Sigmoid colon (tissue), 7 donors: Measurements from ENCODE around the gene C8A. TPM values are rescaled to one million over a fixed set of nuclear protein-coding genes. Genes with fewer than 3 reads are reported as not detected.

Source experiments
- DNase-seq: peaks from one replicate; pipeline ENCODE4 v3.0.0-alpha.2; 2019
- H3K27ac ChIP-seq, 4 donors: fragments of 200-600 bp; sonication (generic); one replicate each; pipeline ENCODE4 v1.5.1; 2016 to 2019; ENCODE audit warnings: mild to moderate bottlenecking in 1 of 4
- H3K27me3 ChIP-seq, 3 donors: fragments of 200-600 bp; sonication (generic); one replicate each; pipeline ENCODE4 v1.5.1; 2019; ENCODE audit warnings: mild to moderate bottlenecking in 1 of 3
- H3K36me3 ChIP-seq, 4 donors: fragments of 200-600 bp; sonication (generic); one replicate each; pipeline ENCODE4 v1.5.1; 2016 to 2019
- H3K4me1 ChIP-seq, 4 donors: fragments of 200-600 bp; sonication (generic); one replicate each; pipeline ENCODE4 v1.5.1; 2017 to 2019
- H3K4me3 ChIP-seq, 4 donors: fragments of 200-600 bp; sonication (generic); one replicate each; pipeline ENCODE4 v1.5.1; 2017 to 2019; ENCODE audit warnings: mild to moderate bottlenecking in 2 of 4, moderate library complexity in 1 of 4
- H3K9me3 ChIP-seq, 4 donors: fragments of 200-600 bp in 3 of 4; sonication (generic) in 3 of 4; one replicate each; pipeline versions ENCODE4 v1.5.1 to v1.6.1; 2013 to 2019
- EP300 ChIP-seq, 4 donors: sonication (generic); formaldehyde crosslinking; IDR thresholded peaks; one replicate each; pipeline ENCODE4 v1.6.1; 2017; ENCODE audit warnings: antibody characterized with exemption in 4 of 4
- POLR2A ChIP-seq, 2 donors: fragments of 450-650 bp; IDR thresholded peaks; one replicate each; pipeline ENCODE4 v1.6.1; 2016; ENCODE audit warnings: antibody characterized with exemption in 2 of 2, mild to moderate bottlenecking in 2 of 2, moderate library complexity in 2 of 2
- POLR2AphosphoS5 ChIP-seq, 4 donors: sonication (generic); formaldehyde crosslinking; IDR thresholded peaks; one replicate each; pipeline ENCODE4 v1.6.1; 2017; ENCODE audit warnings: antibody characterized with exemption in 4 of 4
- WGBS, 2 donors: extraction: QIAGEN DNeasy Blood & Tissue Kit; methylation state at CpG; one replicate each; pipeline ENCODE4 v1.1.7; 2013; 5-methylcytosine and 5-hydroxymethylcytosine counted together
- intact Hi-C: fragments of 100-400 bp; cut with DNase I; formaldehyde crosslinking; loops from one replicate; pipeline ENCODE4 v1.15.1; 2023
- polyA plus RNA-seq, 3 donors: library from polyadenylated mRNA; stranded (reverse); fragments of 200-250 nt; gene quantifications; one replicate each; pipeline ENCODE4 v1.2.3, GENCODE V29; 2013
- total RNA-seq, 4 donors: library from RNA; depleted of rRNA; stranded (reverse); fragments of >200 nt; gene quantifications; one replicate each; pipeline ENCODE4 v1.1.0, GENCODE V29; 2016
- TF ChIP-seq, protein P1 (sequence below), 4 experiments: fragments of 450-650 bp in 3 of 4; fragments of 200-600 bp in 1 of 4; IDR thresholded peaks; one replicate each; pipeline ENCODE4 v1.5.1; 2016 to 2019; ENCODE audit warnings: antibody characterized with exemption in 4 of 4, mild to moderate bottlenecking in 3 of 4, moderate library complexity in 2 of 4
- donor health status: healthy with polysubstance abuse.
- donor health status: Bipolar disorder and iron deficiency.
- donor health status: healthy.

Gene C8A
- total and polyA plus RNA-seq, 7 donors, result not detected

GRCh38 chr1:56880774-56881173, 26.2 kb downstream of the C8A start:
- no peak for TF ChIP-seq POLR2AphosphoS5 (IDR thresholded peaks at IDR 0.05)
- TF ChIP-seq, protein P1, sequence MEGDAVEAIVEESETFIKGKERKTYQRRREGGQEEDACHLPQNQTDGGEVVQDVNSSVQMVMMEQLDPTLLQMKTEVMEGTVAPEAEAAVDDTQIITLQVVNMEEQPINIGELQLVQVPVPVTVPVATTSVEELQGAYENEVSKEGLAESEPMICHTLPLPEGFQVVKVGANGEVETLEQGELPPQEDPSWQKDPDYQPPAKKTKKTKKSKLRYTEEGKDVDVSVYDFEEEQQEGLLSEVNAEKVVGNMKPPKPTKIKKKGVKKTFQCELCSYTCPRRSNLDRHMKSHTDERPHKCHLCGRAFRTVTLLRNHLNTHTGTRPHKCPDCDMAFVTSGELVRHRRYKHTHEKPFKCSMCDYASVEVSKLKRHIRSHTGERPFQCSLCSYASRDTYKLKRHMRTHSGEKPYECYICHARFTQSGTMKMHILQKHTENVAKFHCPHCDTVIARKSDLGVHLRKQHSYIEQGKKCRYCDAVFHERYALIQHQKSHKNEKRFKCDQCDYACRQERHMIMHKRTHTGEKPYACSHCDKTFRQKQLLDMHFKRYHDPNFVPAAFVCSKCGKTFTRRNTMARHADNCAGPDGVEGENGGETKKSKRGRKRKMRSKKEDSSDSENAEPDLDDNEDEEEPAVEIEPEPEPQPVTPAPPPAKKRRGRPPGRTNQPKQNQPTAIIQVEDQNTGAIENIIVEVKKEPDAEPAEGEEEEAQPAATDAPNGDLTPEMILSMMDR (IDR thresholded peaks at IDR 0.05), result no peak
- no peak for TF ChIP-seq EP300 (IDR thresholded peaks at IDR 0.05)
- no peak for TF ChIP-seq POLR2A (IDR thresholded peaks at IDR 0.05)
- WGBS, 2 donors, result 45 to 78% methylated on average over 1 of the region's 1 CpG
- H3K27ac ChIP-seq, result no peak overlapping the region
- no peaks in the 10 kb centered on the region for H3K4me1 ChIP-seq
- no peak for DNase-seq
- H3K27me3 ChIP-seq, result no peaks in the 10 kb centered on the region
- intact Hi-C loops, result no loop called here
- H3K9me3 ChIP-seq, result no peaks in the 10 kb centered on the region
- no peaks in the 10 kb centered on the region for H3K36me3 ChIP-seq
- no peak overlapping the region for H3K4me3 ChIP-seq

DNA sequence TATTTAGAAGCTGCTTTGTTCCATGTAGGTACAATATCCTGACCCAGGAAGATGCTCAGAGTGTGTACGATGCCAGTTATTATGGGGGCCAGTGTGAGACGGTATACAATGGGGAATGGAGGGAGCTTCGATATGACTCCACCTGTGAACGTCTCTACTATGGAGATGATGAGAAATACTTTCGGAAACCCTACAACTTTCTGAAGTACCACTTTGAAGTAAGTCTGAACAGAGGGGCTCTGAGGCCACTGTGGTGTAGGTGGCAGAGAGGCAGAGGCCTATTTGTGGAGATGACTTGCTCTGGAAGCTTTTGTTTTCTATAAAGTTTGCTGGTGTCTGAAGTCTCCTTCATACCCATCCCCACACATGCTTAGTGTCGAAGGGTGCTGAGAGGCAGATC, 26.8 kb downstream of the C8A start:
- Histone ChIP-seq H3K36me3 (no peaks in the 10 kb centered on the region), H3K4me3 (no peak overlapping the region), H3K27me3 (no peaks in the 10 kb centered on the region), H3K27ac (no peak overlapping the region), H3K9me3 (no peaks in the 10 kb centered on the region), H3K4me1 (no peaks in the 10 kb centered on the region)
- WGBS, 2 donors, result 85 to 88% methylated on average over 6 of the region's 6 CpGs
- DNase-seq, result no peak
- TF ChIP-seq, protein P1 (IDR thresholded peaks at IDR 0.05), result no peak
- TF ChIP-seq POLR2AphosphoS5 (IDR thresholded peaks at IDR 0.05) (no peak), EP300 (IDR thresholded peaks at IDR 0.05) (no peak), POLR2A (IDR thresholded peaks at IDR 0.05) (no peak)
- intact Hi-C loops, result no loop called here

- no peak for DNase-seq
- intact Hi-C loops, result no loop called here
Observed at GRCh38 chr1:56890229-56890628, 35.6 kb downstream of the C8A start.

DNA sequence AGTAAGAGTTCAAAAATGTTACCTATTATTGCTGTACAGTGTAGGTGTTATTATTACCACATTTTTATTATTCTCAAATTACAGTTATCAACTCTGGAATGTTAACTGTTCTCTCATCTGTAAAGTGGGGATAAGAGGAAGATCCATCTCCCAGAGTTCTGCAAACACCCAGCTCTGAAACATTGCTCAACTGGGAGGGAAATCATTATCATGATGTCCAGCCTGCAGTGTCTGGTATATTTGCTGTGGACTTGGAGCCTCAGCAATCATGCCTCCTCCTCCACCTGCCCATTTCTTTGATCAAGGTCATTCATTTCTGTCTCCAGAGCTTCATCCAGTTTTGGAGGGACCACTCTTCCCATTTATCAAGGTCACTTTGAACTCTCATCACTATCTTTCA, 39.4 kb downstream of the C8A start:
- TF ChIP-seq, protein P1 (IDR thresholded peaks at IDR 0.05), result no peak
- TF ChIP-seq POLR2A (IDR thresholded peaks at IDR 0.05), result no peak
- TF ChIP-seq POLR2AphosphoS5 (IDR thresholded peaks at IDR 0.05), result no peak
- intact Hi-C loops, result no loop called here
- Histone ChIP-seq H3K27ac (no peak overlapping the region), H3K9me3 (no peaks in the 10 kb centered on the region), H3K27me3 (no peaks in the 10 kb centered on the region), H3K4me3 (no peak overlapping the region), H3K4me1 (no peaks in the 10 kb centered on the region), H3K36me3 (no peaks in the 10 kb centered on the region)
- DNase-seq, result no peak

More at GRCh38 chr1:56890229-56890628, 35.6 kb downstream of the C8A start:
- no peaks in the 10 kb centered on the region for H3K27me3 ChIP-seq
- 33 to 71% methylated on average over 3 of the region's 3 CpGs for WGBS, 2 donors
- no peaks in the 10 kb centered on the region for H3K36me3 ChIP-seq
- no peaks in the 10 kb centered on the region for H3K9me3 ChIP-seq
- H3K27ac ChIP-seq, result no peak overlapping the region
- no peak overlapping the region for H3K4me3 ChIP-seq
- TF ChIP-seq POLR2A (IDR thresholded peaks at IDR 0.05) (no peak), POLR2AphosphoS5 (IDR thresholded peaks at IDR 0.05) (no peak), EP300 (IDR thresholded peaks at IDR 0.05) (no peak)
- TF ChIP-seq, protein P1 (IDR thresholded peaks at IDR 0.05), result no peak
- H3K4me1 ChIP-seq, result no peaks in the 10 kb centered on the region
